ENCODE measurements around the gene TPRA1. TPM values are rescaled to one million over a fixed set of nuclear protein-coding genes. Genes with fewer than 3 reads are reported as not detected.

The TPRA1 gene
- total RNA-seq, 4 donors from 2014 or later: 19.9 to 43.1 (median 33.1) TPM

DNA sequence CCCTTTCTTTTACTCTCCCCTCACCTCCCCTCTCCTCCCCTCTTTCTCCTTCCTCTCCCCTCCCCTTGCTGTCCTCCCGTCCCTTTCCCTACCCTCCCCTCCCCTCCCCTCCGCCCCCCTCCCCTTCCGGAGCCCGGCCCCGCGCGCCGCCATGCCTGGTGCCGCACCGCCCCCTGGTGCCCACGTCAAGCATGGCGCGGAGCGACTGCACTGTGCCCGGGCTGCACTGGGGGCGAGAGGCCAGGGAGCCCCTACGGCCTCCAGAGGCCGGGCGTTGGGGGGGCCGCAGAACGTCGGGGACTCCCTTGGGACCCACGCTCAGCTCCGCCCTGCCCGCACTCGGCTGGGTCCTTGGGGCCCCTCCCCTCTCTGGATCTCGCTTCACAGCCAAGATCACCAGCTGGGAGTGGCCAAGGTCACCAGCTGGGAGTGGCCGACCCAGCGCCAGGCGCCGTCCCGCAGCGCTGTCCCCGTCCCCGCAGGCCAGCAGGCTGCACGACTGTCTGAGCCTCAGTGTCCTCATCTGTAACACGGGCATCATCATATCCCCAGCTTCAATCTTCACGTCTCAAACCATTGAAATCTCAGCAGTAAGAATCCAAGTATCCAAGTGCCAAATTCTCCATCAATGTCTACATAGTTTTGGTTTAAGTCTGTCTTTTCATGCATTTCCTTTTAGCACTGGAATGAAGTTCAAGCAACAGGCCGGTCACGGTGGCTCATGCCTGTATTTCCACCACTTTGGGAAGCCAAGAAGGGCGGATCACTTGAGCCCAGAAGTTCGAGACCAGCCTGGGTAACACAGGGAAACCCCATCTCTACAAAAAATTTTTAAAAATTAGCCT, 42.5 kb downstream of the TPRA1 start:
- H3K4me1 ChIP-seq: peaks cover 18 to 33% (median 23%) of the 10 kb centered on the region in 4 donors
- TF ChIP-seq POLR2AphosphoS5 (IDR thresholded peaks at IDR 0.05) (peak in 1 of 2 donors; percentile 28), EP300 (IDR thresholded peaks at IDR 0.05) (no peak), POLR2A (IDR thresholded peaks at IDR 0.05; ENCODE audit: low read depth) (no peak)
- TF ChIP-seq, protein P1, sequence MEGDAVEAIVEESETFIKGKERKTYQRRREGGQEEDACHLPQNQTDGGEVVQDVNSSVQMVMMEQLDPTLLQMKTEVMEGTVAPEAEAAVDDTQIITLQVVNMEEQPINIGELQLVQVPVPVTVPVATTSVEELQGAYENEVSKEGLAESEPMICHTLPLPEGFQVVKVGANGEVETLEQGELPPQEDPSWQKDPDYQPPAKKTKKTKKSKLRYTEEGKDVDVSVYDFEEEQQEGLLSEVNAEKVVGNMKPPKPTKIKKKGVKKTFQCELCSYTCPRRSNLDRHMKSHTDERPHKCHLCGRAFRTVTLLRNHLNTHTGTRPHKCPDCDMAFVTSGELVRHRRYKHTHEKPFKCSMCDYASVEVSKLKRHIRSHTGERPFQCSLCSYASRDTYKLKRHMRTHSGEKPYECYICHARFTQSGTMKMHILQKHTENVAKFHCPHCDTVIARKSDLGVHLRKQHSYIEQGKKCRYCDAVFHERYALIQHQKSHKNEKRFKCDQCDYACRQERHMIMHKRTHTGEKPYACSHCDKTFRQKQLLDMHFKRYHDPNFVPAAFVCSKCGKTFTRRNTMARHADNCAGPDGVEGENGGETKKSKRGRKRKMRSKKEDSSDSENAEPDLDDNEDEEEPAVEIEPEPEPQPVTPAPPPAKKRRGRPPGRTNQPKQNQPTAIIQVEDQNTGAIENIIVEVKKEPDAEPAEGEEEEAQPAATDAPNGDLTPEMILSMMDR (IDR thresholded peaks at IDR 0.05): peak; percentile 72 to 91 (median 83)
- peak overlapping the region; percentile 60 to 83 (median 65) for H3K4me3 ChIP-seq
- no peaks in the 10 kb centered on the region for H3K9me3 ChIP-seq
- no peak for DNase-seq (ENCODE audit: extremely low spot score)
- no peaks in the 10 kb centered on the region for H3K27me3 ChIP-seq
- H3K36me3 ChIP-seq: no peaks in the 10 kb centered on the region
- intact Hi-C loops (cut with DNase I): loop anchor here (5.0 to 10.0 kb wide), 3 partner anchors 563 to 871 kb away; partner anchors contain the start of gene PLXNA1
- H3K27ac ChIP-seq (replicated peaks in 1 of 4): peak overlapping the region; percentile 54 to 71 (median 64)
- 9% methylated on average over 26 of the region's 42 CpGs for WGBS

DNA sequence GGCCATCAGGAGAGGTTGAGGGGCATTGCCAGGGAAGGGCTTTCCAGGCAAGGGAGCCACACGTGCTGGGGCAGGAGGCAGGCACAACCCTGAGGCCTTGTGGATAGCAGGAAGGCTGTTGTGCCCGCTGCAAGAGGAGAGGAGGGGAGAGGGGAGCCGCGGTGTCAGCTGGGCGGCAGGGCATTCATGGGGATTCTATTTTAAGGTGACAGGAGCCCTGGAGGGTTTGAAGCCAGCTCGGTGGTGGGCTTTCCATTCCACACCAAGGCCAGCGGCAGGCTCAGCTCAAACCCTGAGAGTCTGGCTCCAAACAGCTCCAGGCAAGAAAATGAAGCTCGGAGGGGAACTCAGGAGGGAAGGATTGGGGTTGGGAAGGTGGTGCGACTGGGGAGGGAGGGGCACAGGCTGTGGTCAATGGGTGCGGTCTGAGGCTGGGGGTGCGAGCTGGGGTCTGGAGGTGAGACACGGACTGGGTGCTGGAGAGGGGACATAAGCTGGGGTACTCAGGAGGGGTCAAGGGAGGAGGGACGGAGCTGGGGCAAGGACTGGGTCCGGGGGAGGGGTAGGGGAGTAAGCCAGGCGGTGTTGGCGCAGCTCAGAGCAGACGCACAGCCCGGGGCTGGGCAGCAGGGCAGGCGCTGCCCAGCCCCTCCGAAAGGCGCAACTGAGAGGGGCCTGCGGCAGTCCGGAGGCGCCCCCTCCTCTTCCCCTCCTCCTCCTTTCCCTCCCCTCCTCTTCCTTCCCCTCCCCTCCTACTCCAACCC, 43.4 kb downstream of the TPRA1 start:
- DNase-seq (ENCODE audit: extremely low spot score): no peak
- WGBS: 26% methylated on average over 24 of the region's 24 CpGs
- peak overlapping the region; percentile 54 to 71 (median 64) for H3K27ac ChIP-seq (replicated peaks in 1 of 4)

DNA sequence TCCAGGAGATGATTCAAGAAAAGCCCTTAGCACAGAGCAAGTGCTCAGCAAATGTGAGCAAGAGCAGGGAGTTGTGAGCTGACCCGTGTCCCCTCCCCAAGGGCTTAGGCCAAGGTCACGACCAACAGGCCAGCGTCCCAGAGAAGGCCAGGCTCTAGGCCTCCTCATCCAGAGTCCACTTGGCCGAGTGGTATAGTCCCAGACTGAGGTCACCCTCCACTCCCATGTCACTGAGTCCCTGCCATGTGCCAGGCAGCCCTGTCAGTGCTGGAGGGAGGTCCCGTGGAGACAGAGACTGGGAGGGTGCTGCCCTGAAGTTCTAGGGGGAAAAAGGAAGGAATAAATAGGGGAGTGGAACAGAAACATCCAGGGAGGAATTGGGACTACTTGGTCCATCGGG, 44.0 kb downstream of the TPRA1 start:
- TF ChIP-seq EP300 (IDR thresholded peaks at IDR 0.05) (no peak), POLR2A (IDR thresholded peaks at IDR 0.05; ENCODE audit: low read depth) (no peak), POLR2AphosphoS5 (IDR thresholded peaks at IDR 0.05) (no peak)
- TF ChIP-seq, protein P1 (IDR thresholded peaks at IDR 0.05): no peak
- 83% methylated on average over 6 of the region's 6 CpGs for WGBS
- Histone ChIP-seq H3K36me3 (no peaks in the 10 kb centered on the region), H3K4me1 (peaks cover 18 to 33% (median 23%) of the 10 kb centered on the region in 4 donors), H3K9me3 (no peaks in the 10 kb centered on the region), H3K27ac (replicated peaks in 1 of 4) (peak overlapping the region; percentile 54 to 71 (median 64)), H3K27me3 (no peaks in the 10 kb centered on the region), H3K4me3 (no peak overlapping the region)
- intact Hi-C loops (cut with DNase I): loop anchor here (5.0 to 10.0 kb wide), 3 partner anchors 562 to 869 kb away; partner anchors contain the start of gene PLXNA1
- no peak for DNase-seq (ENCODE audit: extremely low spot score)

More for the DNA sequence above, 43.4 kb downstream of the TPRA1 start:
- peaks cover 18 to 33% (median 23%) of the 10 kb centered on the region in 4 donors for H3K4me1 ChIP-seq
- H3K4me3 ChIP-seq: peak overlapping the region; percentile 60 to 83 (median 65)
- intact Hi-C loops (cut with DNase I): loop anchor here (5.0 to 10.0 kb wide), 3 partner anchors 562 to 870 kb away; partner anchors contain the start of gene PLXNA1
- H3K9me3 ChIP-seq: no peaks in the 10 kb centered on the region
- no peaks in the 10 kb centered on the region for H3K36me3 ChIP-seq
- no peak for TF ChIP-seq POLR2AphosphoS5 (IDR thresholded peaks at IDR 0.05)
- TF ChIP-seq POLR2A (IDR thresholded peaks at IDR 0.05; ENCODE audit: low read depth): no peak
- no peak for TF ChIP-seq EP300 (IDR thresholded peaks at IDR 0.05)
- TF ChIP-seq, protein P1 (IDR thresholded peaks at IDR 0.05): no peak
- no peaks in the 10 kb centered on the region for H3K27me3 ChIP-seq

DNA sequence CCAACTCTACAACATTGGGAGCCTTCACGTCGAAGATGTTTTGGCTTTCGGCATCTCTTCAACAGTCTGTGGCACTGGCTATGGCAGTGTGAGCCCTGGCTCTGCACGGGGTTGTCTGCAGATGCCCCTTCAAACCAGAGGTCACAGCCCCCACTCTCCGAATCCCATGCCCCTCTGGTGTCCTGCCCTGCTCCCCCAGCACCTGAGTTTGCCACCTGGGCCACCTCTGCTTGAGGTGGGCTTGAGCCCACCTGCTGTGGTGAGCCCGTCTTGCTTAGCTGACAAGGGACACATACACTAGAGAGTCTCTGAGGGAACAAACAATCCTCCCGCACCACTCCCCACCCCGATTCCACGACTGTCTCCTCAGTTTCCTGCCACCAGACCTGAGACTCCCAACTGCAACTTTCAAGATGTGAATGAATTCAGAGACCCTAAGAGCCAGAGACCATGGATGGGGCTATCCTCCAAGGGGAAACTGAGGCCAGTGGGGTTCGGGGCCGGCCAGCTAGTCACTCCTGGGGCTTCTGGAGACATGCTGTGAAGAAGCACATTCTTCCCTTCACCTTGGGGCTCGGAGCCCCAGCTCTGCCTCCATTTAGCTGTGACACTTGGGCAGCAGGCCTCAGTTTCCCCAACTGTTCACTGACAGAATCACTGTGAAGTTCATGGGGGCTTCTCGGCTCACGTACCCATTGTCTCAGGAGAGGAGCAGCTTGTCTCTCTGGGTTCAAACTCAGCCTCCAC, 44.6 kb downstream of the TPRA1 start:
- 80% methylated on average over 13 of the region's 14 CpGs for WGBS
- intact Hi-C loops (cut with DNase I): loop anchor here (5.0 to 10.0 kb wide), 3 partner anchors 561 to 869 kb away; partner anchors contain the start of gene PLXNA1
- Histone ChIP-seq H3K4me1 (peaks cover 18 to 33% (median 23%) of the 10 kb centered on the region in 4 donors), H3K27me3 (no peaks in the 10 kb centered on the region), H3K4me3 (no peak overlapping the region), H3K27ac (replicated peaks in 1 of 4) (no peak overlapping the region), H3K9me3 (no peaks in the 10 kb centered on the region), H3K36me3 (no peaks in the 10 kb centered on the region)
- DNase-seq (ENCODE audit: extremely low spot score): no peak
- TF ChIP-seq POLR2AphosphoS5 (IDR thresholded peaks at IDR 0.05): no peak
- no peak for TF ChIP-seq POLR2A (IDR thresholded peaks at IDR 0.05; ENCODE audit: low read depth)
- TF ChIP-seq, protein P1 (IDR thresholded peaks at IDR 0.05): no peak
- TF ChIP-seq EP300 (IDR thresholded peaks at IDR 0.05): no peak

All from esophagus muscularis mucosa (tissue), 4 donors.